HL-60 (cell line): Measurements from ENCODE around the gene RTKN.

Experiments
- CTCF ChIP-seq: IDR thresholded peaks from one replicate; pipeline ENCODE4 v1.5.1; 2011; ENCODE audit warnings: low read length, control low read depth, inconsistent platforms; ENCODE audit not compliant: insufficient read depth
- POLR2AphosphoS5 ChIP-seq: IDR thresholded peaks from 2 replicates; pipeline ENCODE4 v1.6.1; 2012; ENCODE audit warnings: low read depth
- REST ChIP-seq: IDR thresholded peaks from 2 replicates; pipeline ENCODE4 v1.6.1; 2012; ENCODE audit warnings: low read depth; ENCODE audit not compliant: insufficient replicate concordance

- no peak for TF ChIP-seq CTCF
- TF ChIP-seq POLR2AphosphoS5, result no peak
- no peak for TF ChIP-seq REST
Measured at GRCh38 chr2:74430502-74430901, 11.2 kb downstream of the RTKN start.
